GM12865 (cell line): Measurements from ENCODE around the gene IFNAR1.

Experiments
- DNase-seq: peaks from one replicate; pipeline ENCODE4 v3.0.0; 2010; ENCODE audit warnings: low read depth
- H3K4me3 ChIP-seq: 2 replicates; pipeline ENCODE4 v1.5.1; 2011; ENCODE audit warnings: mild to moderate bottlenecking, low read depth, low read length, control low read depth
- TF ChIP-seq, protein P1 (sequence below): IDR thresholded peaks from 2 replicates; pipeline ENCODE4 v1.5.1; 2011; ENCODE audit warnings: low read length, control low read depth, low read depth, inconsistent platforms; ENCODE audit not compliant: insufficient read depth; ENCODE audit errors: missing control alignments

The IFNAR1 gene

DNA sequence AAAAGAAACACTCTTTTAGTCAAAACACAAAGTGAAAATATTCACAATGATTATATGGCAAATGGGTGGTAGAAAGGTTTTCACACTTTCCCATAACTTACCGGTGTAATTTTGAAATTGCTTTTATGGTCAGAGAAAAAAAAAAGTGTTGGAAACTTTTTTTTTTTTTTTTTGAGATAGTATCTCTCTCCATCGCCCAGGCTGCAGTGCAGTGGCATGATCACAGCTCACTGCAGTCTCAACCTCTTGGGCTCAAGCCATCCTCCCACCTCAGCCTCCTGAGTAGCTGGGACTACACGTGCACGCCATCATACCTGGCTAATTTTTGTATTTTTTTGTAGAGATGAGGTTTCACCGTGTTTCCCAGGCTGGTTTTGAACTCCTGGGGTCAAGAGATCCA lies 81.7 kb downstream of the IFNAR1 start:
- H3K4me3 ChIP-seq = peak overlapping the region; percentile 91
- TF ChIP-seq, protein P1, sequence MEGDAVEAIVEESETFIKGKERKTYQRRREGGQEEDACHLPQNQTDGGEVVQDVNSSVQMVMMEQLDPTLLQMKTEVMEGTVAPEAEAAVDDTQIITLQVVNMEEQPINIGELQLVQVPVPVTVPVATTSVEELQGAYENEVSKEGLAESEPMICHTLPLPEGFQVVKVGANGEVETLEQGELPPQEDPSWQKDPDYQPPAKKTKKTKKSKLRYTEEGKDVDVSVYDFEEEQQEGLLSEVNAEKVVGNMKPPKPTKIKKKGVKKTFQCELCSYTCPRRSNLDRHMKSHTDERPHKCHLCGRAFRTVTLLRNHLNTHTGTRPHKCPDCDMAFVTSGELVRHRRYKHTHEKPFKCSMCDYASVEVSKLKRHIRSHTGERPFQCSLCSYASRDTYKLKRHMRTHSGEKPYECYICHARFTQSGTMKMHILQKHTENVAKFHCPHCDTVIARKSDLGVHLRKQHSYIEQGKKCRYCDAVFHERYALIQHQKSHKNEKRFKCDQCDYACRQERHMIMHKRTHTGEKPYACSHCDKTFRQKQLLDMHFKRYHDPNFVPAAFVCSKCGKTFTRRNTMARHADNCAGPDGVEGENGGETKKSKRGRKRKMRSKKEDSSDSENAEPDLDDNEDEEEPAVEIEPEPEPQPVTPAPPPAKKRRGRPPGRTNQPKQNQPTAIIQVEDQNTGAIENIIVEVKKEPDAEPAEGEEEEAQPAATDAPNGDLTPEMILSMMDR = no peak
- no peak for DNase-seq
